HG03354 (cell line): ENCODE results near the gene SIMC1.

Experiments used
- ATAC-seq: cut with Tn5 transposase; IDR thresholded peaks from one replicate; pipeline ENCODE4 v1.9.1; 2021; ENCODE audit warnings: mild to moderate bottlenecking; ENCODE audit not compliant: unreplicated experiment, poor library complexity, severe bottlenecking

SIMC1 gene

DNA sequence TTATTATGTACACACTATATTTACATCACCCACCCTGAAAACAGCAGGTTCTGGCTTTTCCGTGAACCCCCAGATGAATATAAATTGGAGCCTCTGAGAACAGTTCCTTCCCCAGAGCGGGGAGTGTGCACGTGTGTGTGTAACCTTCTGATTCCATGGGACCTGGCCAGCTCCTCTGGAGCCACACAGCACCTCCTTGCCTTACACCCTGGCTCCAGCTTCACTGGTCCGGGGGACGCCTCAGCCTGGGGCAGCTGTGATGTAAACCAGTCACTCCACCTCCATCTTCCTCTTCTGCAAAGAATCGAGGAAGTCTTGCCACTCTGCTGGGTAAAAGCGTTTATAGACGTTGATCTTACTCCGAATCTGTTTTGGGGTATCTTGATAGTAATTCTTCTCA is 145.7 kb downstream of the SIMC1 start:
- no peak for ATAC-seq

DNA sequence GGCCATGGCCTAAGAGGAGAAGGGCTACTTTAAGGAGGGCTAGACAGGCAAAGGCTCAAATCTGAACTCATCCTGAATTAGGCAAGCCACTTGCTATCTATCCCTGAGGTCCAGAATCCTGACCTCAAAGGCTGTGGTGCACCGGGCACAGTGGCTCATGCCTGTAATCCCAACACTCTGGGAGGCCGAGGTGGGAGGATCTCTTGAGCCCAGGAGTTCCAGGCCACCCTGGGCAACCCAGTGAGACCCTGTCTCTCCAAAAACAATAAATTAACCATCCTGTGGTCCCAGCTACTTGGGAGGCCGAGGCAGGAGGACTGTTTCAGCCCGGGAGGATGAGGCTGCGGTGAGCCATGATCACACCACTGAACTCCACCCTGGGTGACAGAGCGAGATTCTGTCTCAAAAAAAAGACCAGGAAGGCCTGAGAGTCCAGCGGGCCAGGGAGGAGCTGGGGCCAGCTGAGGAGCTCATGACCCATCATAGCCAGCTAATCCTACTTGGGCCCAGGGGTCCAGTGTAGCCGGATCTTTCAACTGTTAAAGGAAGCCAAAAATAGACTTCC is 146.2 kb downstream of the SIMC1 start:
- no peak for ATAC-seq

DNA sequence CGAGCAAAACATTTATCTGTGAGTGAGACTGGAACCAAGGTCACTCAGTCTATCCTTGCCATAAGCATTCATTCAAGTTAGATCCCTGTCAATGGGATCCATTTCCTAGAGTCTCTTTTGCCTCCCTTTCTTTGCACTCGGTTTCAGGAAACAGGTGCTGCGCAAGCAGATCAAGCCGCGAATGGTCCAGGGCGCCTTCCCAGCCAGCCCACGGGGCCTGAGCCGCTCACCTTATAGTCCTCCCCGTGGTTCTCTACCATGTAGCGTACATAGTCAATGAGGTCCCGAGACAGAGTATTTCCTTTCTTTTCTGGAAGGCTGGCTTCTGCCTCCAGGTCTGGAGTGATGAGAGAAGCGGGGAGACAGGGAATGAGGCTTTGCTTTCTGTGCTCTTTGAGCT is 146.8 kb downstream of the SIMC1 start:
- ATAC-seq = no peak

DNA sequence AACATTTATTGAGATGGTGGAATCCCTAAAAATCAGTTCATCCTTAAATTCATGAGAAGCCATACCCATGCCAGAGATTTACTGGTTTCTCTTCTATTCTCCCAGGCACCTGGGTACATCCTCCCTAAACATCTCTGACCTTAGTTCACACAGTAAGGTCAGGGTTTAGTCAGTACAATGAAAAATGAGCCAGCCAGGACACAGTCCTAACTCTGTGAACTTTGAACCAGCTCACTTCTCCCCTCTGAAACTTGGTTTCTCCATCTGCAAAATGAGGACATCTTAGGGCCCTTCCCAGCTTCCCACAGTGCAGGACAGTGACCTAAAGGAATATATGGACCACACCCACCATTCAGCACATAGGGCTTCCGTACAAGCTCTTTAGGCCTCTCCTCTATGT is 148.3 kb downstream of the SIMC1 start:
- no peak for ATAC-seq

DNA sequence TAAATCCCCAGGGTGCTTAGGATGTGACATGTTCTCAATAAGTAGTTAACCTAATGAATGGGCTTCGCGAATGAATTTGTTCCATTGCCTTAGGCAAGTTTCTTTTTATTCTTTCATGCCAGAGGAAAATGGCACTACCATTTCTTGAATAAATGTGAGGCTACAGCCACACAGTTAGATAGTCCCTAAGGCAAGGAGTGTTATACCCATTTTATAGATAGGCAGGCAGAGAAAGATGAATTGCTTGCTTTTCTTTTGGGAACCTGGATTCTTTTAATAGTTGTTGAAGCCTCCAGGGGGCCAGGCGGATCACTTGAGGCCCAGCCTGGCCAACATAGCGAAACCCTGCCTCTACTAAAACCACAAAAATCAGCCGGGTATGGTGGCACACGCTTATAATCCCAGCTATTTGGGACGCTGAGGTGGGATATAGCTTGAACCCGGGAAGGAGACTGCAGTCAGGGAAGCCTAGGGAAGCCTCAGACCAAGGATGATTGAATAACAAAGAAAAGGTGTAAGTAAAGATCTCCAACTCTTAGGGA is 149.2 kb downstream of the SIMC1 start:
- ATAC-seq = no peak

DNA sequence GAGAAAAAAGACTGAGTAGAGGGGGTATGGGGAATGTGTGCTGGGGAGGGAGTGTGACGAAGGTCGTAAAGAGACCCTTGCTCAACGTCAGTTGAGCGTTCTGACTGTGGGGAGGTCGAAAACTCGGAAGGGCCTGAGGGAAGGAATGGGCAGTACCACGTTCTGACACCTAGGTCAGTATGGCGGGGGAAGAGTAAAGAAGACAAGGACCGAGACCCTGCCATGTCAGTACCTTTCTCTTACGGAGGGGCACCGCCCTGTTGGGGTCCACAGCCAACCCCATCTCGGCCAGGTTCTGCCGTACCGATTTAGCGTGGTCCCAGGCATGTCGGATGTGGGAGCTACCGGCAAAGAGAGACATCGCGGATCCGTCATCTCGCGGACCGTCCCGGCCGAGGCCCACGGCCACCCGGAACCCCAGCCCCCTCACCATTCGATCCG is 149.8 kb downstream of the SIMC1 start:
- ATAC-seq = no peak

DNA sequence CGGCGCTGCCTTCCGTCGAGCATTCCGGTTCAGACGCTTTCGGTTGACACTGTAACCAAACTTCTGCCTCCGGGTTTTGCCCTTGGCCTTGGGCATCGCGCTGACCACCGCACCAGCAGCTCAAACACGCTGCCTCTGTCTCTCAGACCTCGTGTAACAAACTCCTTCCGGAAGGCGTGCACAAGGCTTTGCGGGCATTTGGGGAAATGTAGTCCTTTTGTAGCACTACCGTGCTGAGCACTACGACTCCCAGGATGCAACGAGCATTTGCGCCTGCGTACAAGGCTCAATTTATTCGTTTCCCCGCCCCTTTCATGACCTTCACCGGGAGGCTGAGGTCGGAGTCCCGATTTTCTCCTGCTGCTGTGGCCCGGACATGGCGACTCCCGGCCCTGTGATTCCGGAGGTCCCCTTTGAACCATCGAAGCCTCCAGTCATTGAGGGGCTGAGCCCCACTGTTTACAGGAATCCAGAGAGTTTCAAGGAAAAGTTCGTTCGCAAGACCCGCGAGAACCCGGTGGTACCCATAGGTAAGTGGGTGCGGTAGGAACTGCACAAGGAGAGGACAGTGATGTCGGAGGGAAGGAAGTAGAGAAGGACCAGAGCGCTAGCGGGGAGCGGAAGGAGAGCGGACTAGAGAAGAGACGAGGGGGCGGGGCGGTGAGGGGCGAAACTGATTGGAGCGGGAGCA is 150.4 kb downstream of the SIMC1 start, which contains the start of the genes HIGD2A and NOP16:
Gene HIGD2A (plus strand): TSS at position 308 of the 691 bp plus-strand sequence. CDS start 69 bp downstream, at position 377.
Gene NOP16 (minus strand): TSS at position 155 of the 691 bp plus-strand sequence. CDS start 59 bp downstream, at position 96.
- ATAC-seq = peak; percentile 94

DNA sequence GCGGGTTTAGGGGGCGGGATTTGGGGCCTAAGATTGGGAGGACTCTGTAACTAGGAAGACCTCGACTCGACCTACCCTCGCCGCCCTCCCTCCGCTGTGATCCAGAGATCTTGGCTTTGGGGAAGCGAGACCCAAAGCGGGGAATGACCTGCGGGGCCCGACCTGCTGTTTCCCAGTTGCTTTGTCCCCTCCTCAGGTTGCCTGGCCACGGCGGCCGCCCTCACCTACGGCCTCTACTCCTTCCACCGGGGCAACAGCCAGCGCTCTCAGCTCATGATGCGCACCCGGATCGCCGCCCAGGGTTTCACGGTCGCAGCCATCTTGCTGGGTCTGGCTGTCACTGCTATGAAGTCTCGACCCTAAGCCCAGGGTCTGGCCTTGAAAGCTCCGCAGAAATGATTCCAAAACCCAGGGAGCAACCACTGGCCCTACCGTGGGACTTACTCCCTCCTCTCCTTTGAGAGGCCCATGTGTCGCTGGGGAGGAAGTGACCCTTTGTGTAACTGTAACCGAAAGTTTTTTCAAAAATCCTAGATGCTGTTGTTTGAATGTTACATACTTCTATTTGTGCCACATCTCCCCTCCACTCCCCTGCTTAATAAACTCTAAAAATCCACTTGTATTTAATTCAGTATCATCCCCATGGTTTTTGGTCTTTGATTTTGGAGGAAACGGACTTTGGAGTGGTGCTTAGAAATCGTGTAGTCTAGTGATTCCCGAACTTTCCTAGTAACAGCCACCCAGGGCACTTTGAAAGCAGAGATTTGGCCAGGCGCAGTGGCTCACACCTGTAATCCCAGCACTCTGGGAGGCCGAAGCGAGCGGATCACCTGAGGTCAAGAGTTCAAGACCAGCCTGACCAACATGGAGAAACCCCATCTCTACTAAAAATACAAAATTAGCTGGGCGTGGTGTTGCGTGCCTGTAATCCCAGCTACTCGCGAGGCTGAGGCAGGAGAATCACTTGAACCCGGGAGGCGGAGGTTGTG is 151.2 kb downstream of the SIMC1 start:
- ATAC-seq = peak; percentile 40

DNA sequence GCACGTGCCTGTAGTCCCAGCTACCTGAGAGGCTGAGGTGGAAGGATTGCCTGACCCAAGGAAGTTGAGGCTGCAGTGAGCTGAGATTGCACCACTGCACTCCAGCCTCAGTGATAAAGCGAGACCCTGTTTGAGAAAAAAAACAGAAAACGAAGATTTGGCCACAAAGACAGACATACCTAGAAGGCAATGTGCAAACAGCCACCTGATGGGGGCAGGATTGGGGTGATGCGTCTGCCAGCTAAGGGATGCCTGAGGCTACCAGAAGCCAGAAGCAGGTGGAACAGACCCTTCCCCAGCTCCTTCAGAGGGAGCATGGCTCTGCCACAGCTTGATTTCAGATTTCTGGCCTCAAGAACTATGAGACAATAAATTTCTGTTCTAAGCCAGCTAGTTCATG is 153.3 kb downstream of the SIMC1 start:
- no peak for ATAC-seq

DNA sequence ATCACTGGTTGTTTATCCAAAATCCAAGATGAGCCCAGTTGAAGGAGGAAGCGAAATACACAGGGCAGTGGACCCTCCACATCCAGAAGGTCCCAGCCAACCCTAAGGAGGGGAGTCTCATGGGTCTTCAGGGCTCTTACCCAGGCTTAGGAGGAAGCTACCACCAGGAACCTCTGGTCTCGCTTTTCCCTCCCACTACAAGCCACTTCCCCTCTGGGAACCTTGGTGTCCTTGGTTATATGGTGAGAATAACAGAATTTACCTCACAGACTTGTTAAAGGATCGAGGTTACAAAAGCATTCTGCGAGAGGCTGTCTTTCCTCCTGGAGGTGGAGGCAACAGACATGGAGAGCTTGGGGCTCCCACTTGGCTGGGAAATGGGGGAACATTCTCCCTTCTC is 153.8 kb downstream of the SIMC1 start:
- ATAC-seq = no peak

DNA sequence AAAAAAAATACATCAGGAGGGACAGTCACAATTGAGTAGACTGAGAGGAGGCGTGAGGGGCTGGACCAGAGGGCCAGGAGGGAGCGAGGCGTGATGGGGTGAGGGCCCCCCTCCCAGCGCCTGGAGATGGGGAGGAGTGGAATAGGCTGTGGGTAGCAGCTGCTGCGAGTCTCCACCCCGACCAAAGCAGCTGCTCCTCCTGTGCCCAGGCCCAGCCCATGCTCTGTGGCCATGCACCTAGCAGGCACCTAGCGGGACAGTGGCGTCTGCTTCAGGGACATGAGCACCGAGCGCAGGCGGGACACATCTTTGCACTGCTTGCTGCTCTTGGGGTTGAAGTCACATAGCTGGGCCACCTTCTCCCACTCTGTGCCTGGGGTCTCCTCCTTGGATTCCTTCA is 154.3 kb downstream of the SIMC1 start:
- no peak for ATAC-seq

DNA sequence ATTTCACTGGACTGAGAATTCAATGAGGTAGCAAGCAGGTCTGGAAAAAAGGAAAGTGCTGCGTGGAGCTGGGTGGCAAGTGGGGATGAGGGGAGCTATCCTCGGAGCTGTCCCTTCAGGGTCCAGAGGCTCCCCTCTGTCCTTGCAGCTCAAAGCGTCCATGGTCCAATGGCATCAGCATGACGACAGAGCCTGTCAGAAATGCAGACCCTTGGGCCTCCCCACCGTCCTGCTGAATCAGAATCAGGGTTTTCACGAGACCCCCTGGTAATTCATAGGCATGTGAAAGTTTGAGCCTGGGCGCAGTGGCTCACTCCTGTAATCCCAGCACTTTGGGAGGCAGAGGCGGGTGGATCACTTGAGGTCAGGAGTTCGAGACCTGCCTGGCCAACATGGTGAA is 155.9 kb downstream of the SIMC1 start:
- ATAC-seq = no peak

DNA sequence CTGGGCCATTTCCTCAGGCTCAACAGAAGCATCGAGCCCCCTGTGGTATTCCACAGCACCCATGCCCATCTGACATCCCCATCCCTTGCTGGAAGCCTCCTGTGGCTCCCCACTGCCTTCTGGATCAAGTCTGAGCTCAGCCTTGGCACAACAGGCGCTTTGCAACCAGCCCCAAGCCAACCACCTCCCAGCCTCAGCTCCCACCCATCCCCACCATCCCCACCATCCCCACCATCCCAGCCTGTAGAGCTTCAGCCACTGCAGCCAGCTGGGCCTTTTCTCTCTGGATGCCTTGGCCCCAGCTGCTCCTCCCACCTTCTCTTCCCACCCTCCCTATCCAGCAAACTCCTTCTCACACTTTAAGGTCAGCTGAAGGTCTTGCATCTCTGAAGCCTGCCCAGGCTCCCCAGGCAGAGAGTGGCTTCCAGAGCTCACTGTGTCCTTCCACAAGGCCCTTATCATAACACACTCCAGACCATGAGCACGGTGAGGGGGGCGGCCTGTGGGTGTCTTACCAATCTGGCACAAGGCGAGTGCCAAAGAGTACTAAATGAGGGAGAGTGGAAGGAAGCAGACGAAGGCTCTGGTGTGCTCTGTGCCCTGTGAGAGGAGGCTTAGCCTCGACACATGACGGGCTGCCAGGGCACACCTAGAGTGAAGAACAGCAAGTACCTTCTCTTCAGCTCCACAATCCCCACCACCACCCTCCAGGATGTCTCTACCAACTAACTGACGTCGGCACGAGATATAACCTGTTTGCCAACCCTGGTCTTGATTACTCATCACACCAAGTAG is 156.9 kb downstream of the SIMC1 start:
- no peak for ATAC-seq
